ENCODE results near the gene PSAP. TPM values are rescaled to one million over a fixed set of nuclear protein-coding genes. Genes with fewer than 3 reads are reported as not detected.

PSAP gene
- total RNA-seq, 2 experiments from 2014 or later, result 94.2 to 101 TPM

GRCh38 chr10:71842856-71843686 lies 8.0 kb downstream of the PSAP start:
- no peaks in the 10 kb centered on the region for H3K27me3 Mint-ChIP-seq
- H3K4me3 Mint-ChIP-seq, result no peak overlapping the region
- no peak overlapping the region for H3K27ac Mint-ChIP-seq
- ChIA-PET CTCF (interaction anchor here (0.8 to 1.6 kb wide), 4 partner anchors 53 to 206 kb away, joined by 3 to 11 read pairs (median 3); no protein-coding TSS in a partner anchor), POLR2A (no interaction called here)
- ATAC-seq (no peak), DNase-seq (no peak)
- no peaks in the 10 kb centered on the region for H3K36me3 Mint-ChIP-seq (ENCODE audit: low read depth)
- no peak for TF ChIP-seq CTCF (IDR thresholded peaks at IDR 0.05)
- intact Hi-C loops (cut with micrococcal nuclease), result no loop called here
- H3K9me3 Mint-ChIP-seq, result no peaks in the 10 kb centered on the region
- peaks cover 61% of the 10 kb centered on the region for H3K4me1 Mint-ChIP-seq (ENCODE audit: low read depth)

GRCh38 chr10:71842422-71842821 lies 8.6 kb downstream of the PSAP start:
- Mint-ChIP-seq H3K27ac (no peak overlapping the region), H3K4me3 (no peak overlapping the region), H3K4me1 (ENCODE audit: low read depth) (peaks cover 61% of the 10 kb centered on the region), H3K36me3 (ENCODE audit: low read depth) (no peaks in the 10 kb centered on the region), H3K9me3 (no peaks in the 10 kb centered on the region), H3K27me3 (no peaks in the 10 kb centered on the region)
- no peak for TF ChIP-seq CTCF (IDR thresholded peaks at IDR 0.05)
- ATAC-seq, result no peak
- ChIA-PET POLR2A (no interaction called here), CTCF (interaction anchor here (0.8 to 1.6 kb wide), 4 partner anchors 54 to 206 kb away, joined by 3 to 11 read pairs (median 3); no protein-coding TSS in a partner anchor)
- DNase-seq, result no peak
- intact Hi-C loops (cut with micrococcal nuclease), result no loop called here

GRCh38 chr10:71840958-71841335 lies 10.1 kb downstream of the PSAP start:
- no peak for TF ChIP-seq CTCF (IDR thresholded peaks at IDR 0.05)
- POLR2A ChIA-PET, result interaction anchor here (2.9 kb wide), 1 partner anchor 9 kb away, joined by 7 read pairs; no protein-coding TSS in a partner anchor
- CTCF ChIA-PET, result interaction anchor here (3.0 kb wide), 1 partner anchor 55 kb away, joined by 19 read pairs; no protein-coding TSS in a partner anchor

GRCh38 chr10:71840177-71840957 lies 10.7 kb downstream of the PSAP start:
- no peak for DNase-seq
- ChIA-PET CTCF (interaction anchor here (3.0 to 3.7 kb wide), 2 partner anchors 29 to 55 kb away, joined by 10 to 19 read pairs; no protein-coding TSS in a partner anchor), POLR2A (interaction anchor here (2.9 kb wide), 1 partner anchor 10 kb away, joined by 7 read pairs; no protein-coding TSS in a partner anchor)
- ATAC-seq, result no peak
- intact Hi-C loops (cut with micrococcal nuclease), result no loop called here
- H3K27ac Mint-ChIP-seq, result no peak overlapping the region
- no peak overlapping the region for H3K4me3 Mint-ChIP-seq
- no peaks in the 10 kb centered on the region for H3K9me3 Mint-ChIP-seq
- TF ChIP-seq CTCF (IDR thresholded peaks at IDR 0.05), result no peak
- no peaks in the 10 kb centered on the region for H3K36me3 Mint-ChIP-seq (ENCODE audit: low read depth)
- H3K27me3 Mint-ChIP-seq, result no peaks in the 10 kb centered on the region
- H3K4me1 Mint-ChIP-seq (ENCODE audit: low read depth), result peaks cover 70% of the 10 kb centered on the region

More at GRCh38 chr10:71840958-71841335, 10.1 kb downstream of the PSAP start:
- no peak overlapping the region for H3K27ac Mint-ChIP-seq
- no peaks in the 10 kb centered on the region for H3K36me3 Mint-ChIP-seq (ENCODE audit: low read depth)
- DNase-seq (no peak), ATAC-seq (no peak)
- peaks cover 70% of the 10 kb centered on the region for H3K4me1 Mint-ChIP-seq (ENCODE audit: low read depth)
- H3K9me3 Mint-ChIP-seq, result no peaks in the 10 kb centered on the region
- H3K4me3 Mint-ChIP-seq, result no peak overlapping the region
- no peaks in the 10 kb centered on the region for H3K27me3 Mint-ChIP-seq
- intact Hi-C loops (cut with micrococcal nuclease), result no loop called here

Measured in activated CD8-positive, alpha-beta T cell treated with anti-CD3 and anti-CD28 coated beads for 36 hours (primary cell).